ENCODE results near the gene LDHAL6A.
A peak's percentile ranks its signal among the peaks of the same experiment; 100 is the strongest.

The LDHAL6A gene

DNA sequence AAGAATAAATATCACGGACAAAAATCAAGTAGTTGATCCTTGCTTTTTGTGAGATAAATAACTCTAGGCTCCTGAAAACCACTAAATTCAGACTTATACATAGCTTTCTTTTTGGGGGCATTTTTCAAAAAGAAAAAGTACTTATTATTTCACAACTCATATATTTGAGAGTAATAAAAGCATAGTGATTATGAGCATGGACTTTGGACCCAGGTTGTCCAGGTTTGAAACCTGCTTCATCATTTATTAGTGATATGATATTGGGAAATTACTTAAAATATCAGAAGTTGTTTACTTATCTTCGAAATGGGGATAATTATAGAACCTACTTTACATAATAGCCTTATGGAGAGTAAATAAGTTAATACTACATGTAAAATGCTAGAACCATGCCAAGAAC is 17.0 kb upstream of the LDHAL6A start:
- TF ChIP-seq, protein P1, sequence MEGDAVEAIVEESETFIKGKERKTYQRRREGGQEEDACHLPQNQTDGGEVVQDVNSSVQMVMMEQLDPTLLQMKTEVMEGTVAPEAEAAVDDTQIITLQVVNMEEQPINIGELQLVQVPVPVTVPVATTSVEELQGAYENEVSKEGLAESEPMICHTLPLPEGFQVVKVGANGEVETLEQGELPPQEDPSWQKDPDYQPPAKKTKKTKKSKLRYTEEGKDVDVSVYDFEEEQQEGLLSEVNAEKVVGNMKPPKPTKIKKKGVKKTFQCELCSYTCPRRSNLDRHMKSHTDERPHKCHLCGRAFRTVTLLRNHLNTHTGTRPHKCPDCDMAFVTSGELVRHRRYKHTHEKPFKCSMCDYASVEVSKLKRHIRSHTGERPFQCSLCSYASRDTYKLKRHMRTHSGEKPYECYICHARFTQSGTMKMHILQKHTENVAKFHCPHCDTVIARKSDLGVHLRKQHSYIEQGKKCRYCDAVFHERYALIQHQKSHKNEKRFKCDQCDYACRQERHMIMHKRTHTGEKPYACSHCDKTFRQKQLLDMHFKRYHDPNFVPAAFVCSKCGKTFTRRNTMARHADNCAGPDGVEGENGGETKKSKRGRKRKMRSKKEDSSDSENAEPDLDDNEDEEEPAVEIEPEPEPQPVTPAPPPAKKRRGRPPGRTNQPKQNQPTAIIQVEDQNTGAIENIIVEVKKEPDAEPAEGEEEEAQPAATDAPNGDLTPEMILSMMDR (conservative IDR thresholded peaks at IDR 0.05) = no peak
- no peak overlapping the region for H3K27ac ChIP-seq

DNA sequence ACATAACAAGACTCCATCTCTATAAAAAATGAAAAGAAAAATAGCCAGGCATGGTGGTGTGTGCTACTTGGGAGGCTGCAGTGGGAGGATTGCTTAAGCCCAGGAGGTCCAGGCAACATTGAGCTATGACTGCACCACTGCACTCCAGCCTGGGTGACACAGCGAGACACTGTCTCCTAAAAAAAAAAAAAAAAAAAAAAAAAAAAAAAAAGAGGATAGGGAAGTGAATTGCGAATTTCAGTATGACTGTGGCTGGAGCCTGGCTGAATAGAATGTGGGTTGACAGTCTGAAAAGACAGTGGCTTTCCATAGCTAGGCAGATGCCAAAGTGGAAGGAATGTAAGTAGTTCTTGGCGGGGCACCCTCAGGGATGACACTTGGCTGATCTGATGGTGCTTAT is 6.4 kb upstream of the LDHAL6A start:
- TF ChIP-seq, protein P1 (conservative IDR thresholded peaks at IDR 0.05) = no peak
- no peak overlapping the region for H3K27ac ChIP-seq

DNA sequence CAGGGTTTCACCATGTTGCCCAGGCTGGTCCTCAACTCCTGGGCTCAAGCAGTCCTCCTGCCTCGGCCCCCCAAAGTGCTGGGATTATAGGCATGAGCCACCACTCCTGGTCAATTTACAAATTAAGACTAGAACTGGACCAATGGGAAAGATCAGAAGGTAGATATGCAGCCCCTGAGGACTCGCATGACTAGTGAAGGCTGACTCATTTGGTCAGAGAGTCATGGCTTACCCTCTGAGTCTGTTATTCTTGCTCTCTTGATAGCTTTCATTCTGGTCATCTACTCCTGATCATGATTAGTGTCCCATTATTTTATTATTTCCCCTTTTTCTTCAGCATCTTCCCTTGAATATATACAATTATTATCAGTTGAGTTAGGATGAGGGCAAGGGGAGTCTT is 2.7 kb upstream of the LDHAL6A start:
- TF ChIP-seq, protein P1 (conservative IDR thresholded peaks at IDR 0.05) = no peak

DNA sequence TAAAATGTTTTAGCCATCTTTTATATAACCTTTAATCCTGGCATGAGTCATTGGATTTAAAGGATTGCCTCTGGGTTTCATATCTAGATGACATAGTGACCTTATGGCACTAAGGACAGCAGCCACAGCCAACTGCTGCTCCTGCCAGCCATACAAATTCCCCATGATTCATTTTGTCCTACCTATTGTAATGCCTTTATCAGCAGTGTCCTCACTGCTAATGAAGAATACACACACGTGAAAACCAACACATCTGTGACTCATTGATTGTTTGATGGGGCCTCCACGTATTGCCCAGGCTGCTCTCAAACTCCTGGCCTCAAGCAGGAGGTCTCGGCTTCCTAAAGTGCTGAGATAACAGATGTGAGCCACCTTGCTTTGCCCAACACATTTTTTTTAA is 1.8 kb downstream of the LDHAL6A start:
- TF ChIP-seq, protein P1 (conservative IDR thresholded peaks at IDR 0.05) = no peak
- H3K27ac ChIP-seq = peak overlapping the region; percentile 25; the same call in 1 of the 2 replicates

More for the DNA sequence above, 2.7 kb upstream of the LDHAL6A start:
- no peak overlapping the region for H3K27ac ChIP-seq

DNA sequence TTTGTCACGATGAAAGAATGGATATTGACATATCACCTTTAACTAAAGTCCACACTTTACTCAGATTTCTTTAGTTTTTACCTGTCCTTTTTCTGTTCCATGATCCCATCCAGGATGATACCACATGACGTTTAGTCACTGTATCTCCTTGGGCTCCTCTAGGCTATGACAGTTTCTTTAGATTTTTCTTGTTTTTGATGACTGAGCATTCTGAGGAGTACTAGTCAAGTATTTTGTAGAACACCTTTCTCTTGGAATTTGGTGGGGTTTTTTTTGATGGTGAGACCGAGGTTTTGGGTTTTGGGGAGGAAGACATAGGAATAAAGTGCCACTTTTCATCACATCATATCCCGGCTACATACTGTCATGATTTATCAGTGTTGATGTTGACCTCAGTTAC is 4.0 kb downstream of the LDHAL6A start:
- TF ChIP-seq, protein P1 (conservative IDR thresholded peaks at IDR 0.05) = no peak
- no peak overlapping the region for H3K27ac ChIP-seq

DNA sequence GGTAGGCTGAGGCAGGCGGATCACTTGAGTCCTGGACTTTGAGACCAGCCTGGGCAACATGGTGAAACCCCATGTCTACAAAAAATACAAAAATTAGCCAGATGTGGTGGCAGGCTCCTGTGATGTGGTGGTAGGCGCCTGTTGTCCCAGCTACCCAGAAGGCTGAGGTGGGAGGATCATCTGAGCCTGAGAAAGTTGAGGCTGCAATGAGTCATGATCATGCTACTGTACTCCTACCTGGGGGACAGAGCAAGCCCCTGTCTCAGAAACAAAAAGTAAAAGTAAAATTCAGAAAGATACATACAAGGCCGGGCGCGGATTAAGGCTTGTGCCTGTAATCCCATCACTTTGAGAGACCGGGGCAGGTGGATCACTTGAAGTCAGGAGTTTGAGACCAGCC is 6.3 kb downstream of the LDHAL6A start:
- no peak overlapping the region for H3K27ac ChIP-seq

DNA sequence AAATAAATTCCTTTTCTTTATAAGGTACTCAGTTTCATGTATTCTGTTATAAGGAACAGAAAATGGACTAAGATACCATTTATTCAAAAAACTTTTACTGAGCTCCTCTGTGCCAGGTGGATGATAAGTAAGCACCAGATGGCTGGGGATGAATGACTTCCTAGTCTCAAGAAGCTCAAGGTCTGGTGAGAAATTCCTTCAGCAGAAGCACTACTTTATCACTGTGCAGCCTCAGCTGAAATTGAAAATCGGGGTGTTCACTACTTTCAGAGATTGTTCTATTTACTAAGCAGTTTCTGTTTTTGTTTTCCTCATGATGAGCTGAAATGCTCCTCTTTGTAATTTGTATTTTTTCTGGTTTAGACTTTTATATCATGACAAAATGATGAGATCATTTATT is 7.8 kb downstream of the LDHAL6A start:
- TF ChIP-seq, protein P1 (conservative IDR thresholded peaks at IDR 0.05) = no peak
- no peak overlapping the region for H3K27ac ChIP-seq

More for the DNA sequence above, 6.3 kb downstream of the LDHAL6A start:
- TF ChIP-seq, protein P1 (conservative IDR thresholded peaks at IDR 0.05) = no peak
